Neural cell (in vitro differentiated cells): ENCODE data around the gene UGT2B15. TPM values are rescaled to one million over a fixed set of nuclear protein-coding genes. Genes with fewer than 3 reads are reported as not detected.
"Not testable (repeated sequence)": the region's sequence is repeated elsewhere in the genome, so short reads cannot be mapped to it uniquely, and the experiment has no call there.

ENCODE experiments used
- H2AFZ ChIP-seq: fragments of 200-600, 300-800 bp; sonication (generic), shearing (Covaris generic); 2 replicates; pipeline ENCODE4 v1.6.0; 2014; ENCODE audit warnings: low read depth, mild to moderate bottlenecking, antibody characterized with exemption, low read length, moderate library complexity
- H3F3A ChIP-seq: fragments of 200-600 bp; shearing (Covaris generic); 2 replicates; pipeline ENCODE4 v1.6.1; 2016; ENCODE audit warnings: mild to moderate bottlenecking, moderate library complexity, mixed read lengths, antibody characterized with exemption, low read length; ENCODE audit not compliant: insufficient read depth, poor library complexity, severe bottlenecking
- H3K27ac ChIP-seq: fragments of 200-600, 300-800 bp; sonication (generic), shearing (Covaris generic); 2 replicates; pipeline ENCODE4 v1.5.1; 2014; ENCODE audit warnings: mild to moderate bottlenecking, low read length, moderate library complexity
- H3K27me3 ChIP-seq: fragments of 300-800, 200-600 bp; sonication (generic), shearing (Covaris generic); 2 replicates; pipeline ENCODE4 v1.6.0; 2014; ENCODE audit warnings: mild to moderate bottlenecking, low read depth, low read length, moderate library complexity; ENCODE audit not compliant: insufficient read depth
- H3K36me3 ChIP-seq: fragments of 300-800, 200-600 bp; sonication (generic), shearing (Covaris generic); 2 replicates; pipeline ENCODE4 v1.5.1; 2014; ENCODE audit warnings: mild to moderate bottlenecking, antibody characterized with exemption, low read length, moderate library complexity; ENCODE audit not compliant: insufficient read depth
- H3K4me2 ChIP-seq: fragments of 300-800, 200-600 bp; sonication (generic), shearing (Covaris generic); 2 replicates; pipeline ENCODE4 v1.6.0; 2014; ENCODE audit warnings: mild to moderate bottlenecking, low read length
- H3K4me3 ChIP-seq: fragments of 300-800, 200-600 bp; sonication (generic), shearing (Covaris generic); 2 replicates; pipeline ENCODE4 v1.5.1; 2014; ENCODE audit warnings: mild to moderate bottlenecking, low read length, moderate library complexity
- H3K79me2 ChIP-seq: fragments of 200-600 bp; shearing (Covaris generic); replicated peaks from 2 replicates; pipeline ENCODE4 v1.6.0; 2014; ENCODE audit warnings: mild to moderate bottlenecking, low read length, moderate library complexity; ENCODE audit not compliant: insufficient read depth
- H3K9ac ChIP-seq: fragments of 300-800, 200-600 bp; sonication (generic), shearing (Covaris generic); 2 replicates; pipeline ENCODE4 v1.6.1; 2016; ENCODE audit warnings: mild to moderate bottlenecking, low read length, mixed read lengths
- H3K9me2 ChIP-seq: fragments of 200-600 bp; shearing (Covaris generic); 2 replicates; pipeline ENCODE4 v1.6.1; 2016; ENCODE audit warnings: mild to moderate bottlenecking, low read length, mixed read lengths; ENCODE audit not compliant: insufficient read depth
- H3K9me3 ChIP-seq: fragments of 200-600, 300-800 bp; sonication (generic), shearing (Covaris generic); 2 replicates; pipeline ENCODE4 v1.6.1; 2016; ENCODE audit warnings: mild to moderate bottlenecking, mixed run types, low read length, moderate library complexity, mixed read lengths
- H4K20me1 ChIP-seq: fragments of 200-600 bp; shearing (Covaris generic); 2 replicates; pipeline ENCODE4 v1.6.1; 2016; ENCODE audit warnings: mild to moderate bottlenecking, mixed run types; ENCODE audit not compliant: insufficient read depth
- EP300 ChIP-seq: fragments of 450-650 bp; conservative IDR thresholded peaks from 2 replicates; pipeline ENCODE4 v1.6.1; 2014; ENCODE audit warnings: antibody characterized with exemption, mild to moderate bottlenecking, moderate library complexity; ENCODE audit not compliant: poor library complexity, severe bottlenecking
- EZH2 ChIP-seq: fragments of 200-600, 300-800 bp; shearing (Covaris generic), sonication (generic); IDR thresholded peaks from 2 replicates; pipeline ENCODE4 v1.6.1; 2014; ENCODE audit warnings: antibody characterized with exemption, low read length, borderline replicate concordance, mild to moderate bottlenecking; ENCODE audit not compliant: insufficient read depth, poor library complexity, severe bottlenecking
- MXI1 ChIP-seq: fragments of 450-650 bp; conservative IDR thresholded peaks from 2 replicates; pipeline ENCODE4 v1.6.1; 2014; ENCODE audit warnings: antibody characterized with exemption, mild to moderate bottlenecking; ENCODE audit not compliant: poor library complexity, severe bottlenecking
- POLR2AphosphoS5 ChIP-seq: IDR thresholded peaks from 2 replicates; pipeline ENCODE4 v1.6.1; 2012
- RAD21 ChIP-seq: fragments of 450-650 bp; conservative IDR thresholded peaks from 2 replicates; pipeline ENCODE4 v1.6.1; 2014; ENCODE audit warnings: antibody characterized with exemption, mild to moderate bottlenecking, moderate library complexity
- SMC3 ChIP-seq: fragments of 450-650 bp; conservative IDR thresholded peaks from 2 replicates; pipeline ENCODE4 v1.6.1; 2014; ENCODE audit warnings: antibody characterized with exemption, mild to moderate bottlenecking, moderate library complexity; ENCODE audit not compliant: poor library complexity
- TAF1 ChIP-seq: IDR thresholded peaks from 2 replicates; pipeline ENCODE4 v1.6.1; 2012; ENCODE audit warnings: low read depth
- polyA plus RNA-seq: library from polyadenylated mRNA; depleted of rRNA; stranded (reverse); fragments of >200 nt; gene quantifications from 2 replicates; pipeline ENCODE4 v1.2.3, GENCODE V29; 2014
- TF ChIP-seq, protein P1 (sequence below): fragments of 450-650 bp; IDR thresholded peaks from 2 replicates; pipeline ENCODE4 v1.5.1; 2014; ENCODE audit warnings: antibody characterized with exemption, mild to moderate bottlenecking, moderate library complexity; ENCODE audit not compliant: poor library complexity, severe bottlenecking
- TF ChIP-seq, protein P2 (sequence below): IDR thresholded peaks from 2 replicates; pipeline ENCODE4 v1.6.1; 2012; ENCODE audit warnings: borderline replicate concordance

The UGT2B15 gene
- polyA plus RNA-seq, 1 donor from 2014 or later = not detected

DNA sequence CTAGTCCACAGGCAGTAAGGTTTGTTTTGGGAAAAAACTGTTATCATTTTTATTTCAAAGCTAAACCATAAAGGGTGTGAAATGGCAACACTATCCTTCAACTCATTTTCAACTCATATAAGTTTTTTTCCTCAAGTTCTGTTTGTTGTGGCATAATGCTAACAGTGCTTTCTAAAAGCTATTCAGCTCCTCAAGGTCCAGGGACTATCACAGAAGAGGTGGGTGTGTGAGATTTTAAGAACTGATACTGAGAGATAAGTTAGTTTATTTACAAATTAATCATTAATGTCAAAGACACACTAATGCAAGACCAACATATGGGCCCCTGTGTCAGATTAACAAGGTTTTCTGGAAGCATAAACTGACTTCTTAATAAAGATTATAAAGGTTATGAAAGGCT, 11.8 kb downstream of the UGT2B15 start:
- no peaks in the 10 kb centered on the region for H3K36me3 ChIP-seq
- no peak overlapping the region for H3K4me3 ChIP-seq
- H3K9me3 ChIP-seq = no peaks in the 10 kb centered on the region
- no peak overlapping the region for H2AFZ ChIP-seq
- H3K9me2 ChIP-seq = no peaks in the 10 kb centered on the region
- TF ChIP-seq, protein P1, sequence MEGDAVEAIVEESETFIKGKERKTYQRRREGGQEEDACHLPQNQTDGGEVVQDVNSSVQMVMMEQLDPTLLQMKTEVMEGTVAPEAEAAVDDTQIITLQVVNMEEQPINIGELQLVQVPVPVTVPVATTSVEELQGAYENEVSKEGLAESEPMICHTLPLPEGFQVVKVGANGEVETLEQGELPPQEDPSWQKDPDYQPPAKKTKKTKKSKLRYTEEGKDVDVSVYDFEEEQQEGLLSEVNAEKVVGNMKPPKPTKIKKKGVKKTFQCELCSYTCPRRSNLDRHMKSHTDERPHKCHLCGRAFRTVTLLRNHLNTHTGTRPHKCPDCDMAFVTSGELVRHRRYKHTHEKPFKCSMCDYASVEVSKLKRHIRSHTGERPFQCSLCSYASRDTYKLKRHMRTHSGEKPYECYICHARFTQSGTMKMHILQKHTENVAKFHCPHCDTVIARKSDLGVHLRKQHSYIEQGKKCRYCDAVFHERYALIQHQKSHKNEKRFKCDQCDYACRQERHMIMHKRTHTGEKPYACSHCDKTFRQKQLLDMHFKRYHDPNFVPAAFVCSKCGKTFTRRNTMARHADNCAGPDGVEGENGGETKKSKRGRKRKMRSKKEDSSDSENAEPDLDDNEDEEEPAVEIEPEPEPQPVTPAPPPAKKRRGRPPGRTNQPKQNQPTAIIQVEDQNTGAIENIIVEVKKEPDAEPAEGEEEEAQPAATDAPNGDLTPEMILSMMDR = no peak
- no peak for TF ChIP-seq POLR2AphosphoS5
- no peak for TF ChIP-seq EZH2
- TF ChIP-seq, protein P2, sequence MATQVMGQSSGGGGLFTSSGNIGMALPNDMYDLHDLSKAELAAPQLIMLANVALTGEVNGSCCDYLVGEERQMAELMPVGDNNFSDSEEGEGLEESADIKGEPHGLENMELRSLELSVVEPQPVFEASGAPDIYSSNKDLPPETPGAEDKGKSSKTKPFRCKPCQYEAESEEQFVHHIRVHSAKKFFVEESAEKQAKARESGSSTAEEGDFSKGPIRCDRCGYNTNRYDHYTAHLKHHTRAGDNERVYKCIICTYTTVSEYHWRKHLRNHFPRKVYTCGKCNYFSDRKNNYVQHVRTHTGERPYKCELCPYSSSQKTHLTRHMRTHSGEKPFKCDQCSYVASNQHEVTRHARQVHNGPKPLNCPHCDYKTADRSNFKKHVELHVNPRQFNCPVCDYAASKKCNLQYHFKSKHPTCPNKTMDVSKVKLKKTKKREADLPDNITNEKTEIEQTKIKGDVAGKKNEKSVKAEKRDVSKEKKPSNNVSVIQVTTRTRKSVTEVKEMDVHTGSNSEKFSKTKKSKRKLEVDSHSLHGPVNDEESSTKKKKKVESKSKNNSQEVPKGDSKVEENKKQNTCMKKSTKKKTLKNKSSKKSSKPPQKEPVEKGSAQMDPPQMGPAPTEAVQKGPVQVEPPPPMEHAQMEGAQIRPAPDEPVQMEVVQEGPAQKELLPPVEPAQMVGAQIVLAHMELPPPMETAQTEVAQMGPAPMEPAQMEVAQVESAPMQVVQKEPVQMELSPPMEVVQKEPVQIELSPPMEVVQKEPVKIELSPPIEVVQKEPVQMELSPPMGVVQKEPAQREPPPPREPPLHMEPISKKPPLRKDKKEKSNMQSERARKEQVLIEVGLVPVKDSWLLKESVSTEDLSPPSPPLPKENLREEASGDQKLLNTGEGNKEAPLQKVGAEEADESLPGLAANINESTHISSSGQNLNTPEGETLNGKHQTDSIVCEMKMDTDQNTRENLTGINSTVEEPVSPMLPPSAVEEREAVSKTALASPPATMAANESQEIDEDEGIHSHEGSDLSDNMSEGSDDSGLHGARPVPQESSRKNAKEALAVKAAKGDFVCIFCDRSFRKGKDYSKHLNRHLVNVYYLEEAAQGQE = no peak
- TF ChIP-seq SMC3 = no peak
- TF ChIP-seq TAF1 = no peak
- TF ChIP-seq EP300 = no peak
- TF ChIP-seq MXI1 = no peak
- TF ChIP-seq RAD21 = no peak
- no peak overlapping the region for H3K27ac ChIP-seq
- H3K79me2 ChIP-seq = no peaks in the 10 kb centered on the region
- no peaks in the 10 kb centered on the region for H3K27me3 ChIP-seq
- no peak overlapping the region for H3K9ac ChIP-seq
- no peak overlapping the region for H3K4me2 ChIP-seq
- H4K20me1 ChIP-seq = no peaks in the 10 kb centered on the region
- no peaks in the 10 kb centered on the region for H3F3A ChIP-seq

DNA sequence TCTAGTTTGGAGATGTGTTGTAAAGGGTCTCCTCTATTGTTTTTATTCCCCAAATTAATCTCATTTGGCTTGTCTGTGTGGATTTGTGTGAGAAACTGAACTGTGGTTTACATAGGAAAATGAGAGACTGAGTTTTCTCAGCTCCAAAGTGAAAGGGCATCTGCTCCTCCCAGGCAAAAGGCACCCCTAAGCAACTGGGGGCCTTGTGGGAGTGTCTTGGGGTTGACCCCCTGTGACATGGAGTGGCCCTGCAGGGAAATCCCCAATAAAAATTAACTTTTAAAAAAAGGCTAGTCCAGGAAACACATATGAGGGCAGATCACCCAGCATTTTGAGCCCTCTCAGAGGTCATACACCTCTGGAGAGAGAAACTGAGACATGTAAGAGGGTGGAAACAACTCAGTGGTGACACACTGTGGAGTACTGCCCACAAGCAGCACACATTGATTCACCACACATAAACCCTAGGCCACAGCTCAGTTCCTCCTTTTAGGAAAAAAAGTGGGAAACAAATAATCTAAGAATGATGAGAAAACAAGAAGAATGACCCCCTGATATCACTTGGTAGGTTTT, 13.3 kb downstream of the UGT2B15 start:
- not testable (repeated sequence) for H3K9me2 ChIP-seq, H3K9me3 ChIP-seq, H3K27me3 ChIP-seq, H3K4me3 ChIP-seq, H4K20me1 ChIP-seq, H3F3A ChIP-seq, H3K27ac ChIP-seq, H3K9ac ChIP-seq, H3K79me2 ChIP-seq, H3K4me2 ChIP-seq, H2AFZ ChIP-seq, H3K36me3 ChIP-seq

DNA sequence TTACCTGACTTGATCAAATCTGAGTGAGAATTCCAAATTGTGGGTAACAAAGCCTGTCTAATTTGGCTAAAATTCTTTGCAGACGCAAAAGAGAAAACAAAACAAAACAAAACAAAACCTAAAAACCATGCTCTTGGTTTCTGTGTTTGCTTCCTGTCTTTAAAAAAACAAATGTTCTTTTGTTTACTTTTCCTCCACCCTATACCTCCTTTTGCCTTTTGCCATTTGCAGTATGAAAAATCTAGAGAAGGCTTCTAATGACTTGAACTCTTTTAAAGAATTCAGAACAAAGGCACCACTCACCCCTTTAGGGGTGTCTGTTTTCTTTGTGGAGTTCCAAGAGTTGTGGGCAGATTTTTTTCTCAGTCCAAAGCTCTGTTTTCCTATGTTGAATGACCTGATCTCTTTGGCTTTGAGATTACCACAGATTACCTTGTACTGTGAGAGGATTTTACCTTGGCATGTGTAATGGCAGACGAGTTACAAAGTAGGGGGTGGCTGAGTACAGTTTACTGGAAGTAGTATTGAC, 13.9 kb downstream of the UGT2B15 start:
- not testable (repeated sequence) for H3K36me3 ChIP-seq, H3K9ac ChIP-seq, H3K27ac ChIP-seq, H2AFZ ChIP-seq, H3K4me3 ChIP-seq, H3K79me2 ChIP-seq, H3K9me3 ChIP-seq, H3F3A ChIP-seq, H3K4me2 ChIP-seq, H3K9me2 ChIP-seq, H4K20me1 ChIP-seq, H3K27me3 ChIP-seq
